ENCODE data around the gene ANKS1A. TPM values are rescaled to one million over a fixed set of nuclear protein-coding genes. Genes with fewer than 3 reads are reported as not detected.
"Not testable (repeated sequence)": the region's sequence is repeated elsewhere in the genome, so short reads cannot be mapped to it uniquely, and the experiment has no call there.

Gene ANKS1A
- total and polyA plus RNA-seq, 2 of the 4 experiments (the other 2 are of a cell fraction), result 7.2 to 7.5 TPM

DNA sequence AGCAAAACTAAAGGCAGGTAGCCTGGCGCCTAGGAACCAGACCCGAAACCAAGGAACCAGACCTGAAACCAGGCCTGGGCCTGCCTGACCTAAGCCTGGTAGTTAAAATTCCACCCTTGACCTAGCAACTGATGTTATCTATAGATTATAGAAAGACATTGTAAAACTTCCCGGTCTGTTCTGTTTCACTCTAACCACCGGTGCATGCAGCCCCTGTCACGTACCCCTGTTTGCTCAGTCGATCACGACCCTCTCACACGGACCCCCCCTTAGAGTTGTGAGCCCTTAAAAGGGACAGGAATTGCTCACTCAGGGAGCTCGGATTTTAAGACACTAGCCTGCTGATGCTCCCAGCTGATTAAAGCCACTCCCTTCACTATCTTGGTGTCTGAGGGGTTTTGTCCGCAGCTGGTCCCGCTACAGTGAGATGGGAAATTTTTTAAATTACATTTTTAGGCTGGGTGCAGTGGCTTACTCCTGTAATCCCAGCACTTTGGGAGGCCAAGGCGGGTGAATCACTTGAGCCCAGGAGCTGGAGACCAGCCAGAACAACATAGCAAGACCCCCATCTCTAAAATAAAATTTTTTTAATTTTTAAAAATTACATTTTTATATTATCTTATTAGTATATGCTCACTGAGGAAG, 115.0 kb downstream of the ANKS1A start:
- H2AK5ac ChIP-seq (ENCODE audit: low read depth, low read length); H3K79me1 ChIP-seq (ENCODE audit: low read depth in 1 of 2, low read length in 2 of 2); DNase-seq; H3K4me3 ChIP-seq (ENCODE audit: insufficient read depth, low read depth, low read length); H3K9me1 ChIP-seq (ENCODE audit: insufficient read depth, low read length); BruUV-seq (replicated peaks); intact Hi-C loops (cut with micrococcal nuclease); H4K91ac ChIP-seq (ENCODE audit: insufficient read depth, low read depth, low read length); H2AK9ac ChIP-seq (replicated peaks; ENCODE audit: low read depth, low read length, poor library complexity); in situ Hi-C loops (cut with MboI; ENCODE audit: low sequenced_read_pairs); H3K9ac ChIP-seq (ENCODE audit: low read depth, low read length); H3K27ac ChIP-seq (ENCODE audit: insufficient read depth, low read length); H2BK120ac ChIP-seq (ENCODE audit: low read depth, low read length); H3K4me1 ChIP-seq (ENCODE audit: control insufficient read depth, insufficient read depth, low read length); H4K5ac ChIP-seq (ENCODE audit: low read depth, low read length); H4K20me1 ChIP-seq (ENCODE audit: insufficient read depth, low read length); H3K56ac ChIP-seq (ENCODE audit: extremely low read depth, insufficient read depth, low read length); H2BK20ac ChIP-seq (ENCODE audit: low read depth, low read length); H2BK15ac ChIP-seq (ENCODE audit: low read depth, low read length); dilution Hi-C loops (cut with HindIII; ENCODE audit: low sequenced_read_pairs, unreplicated experiment); POLR2A ChIA-PET (ENCODE audit: unreplicated experiment); H3K27me3 ChIP-seq (ENCODE audit: control insufficient read depth, insufficient read depth, low read length); H4K8ac ChIP-seq (ENCODE audit: low read depth in 2 of 2, low read length in 2 of 2); H3K4ac ChIP-seq (ENCODE audit: low read depth, low read length); H2BK5ac ChIP-seq (ENCODE audit: low read depth, low read length, poor library complexity, severe bottlenecking); H3K36me3 ChIP-seq (ENCODE audit: control insufficient read depth, insufficient read depth, low read length); ATAC-seq (ENCODE audit: low read depth); H3K14ac ChIP-seq (replicated peaks; ENCODE audit: low read depth, low read length); H2AFZ ChIP-seq (replicated peaks; ENCODE audit: low read length, poor library complexity); H3K9me3 ChIP-seq (ENCODE audit: control insufficient read depth, insufficient read depth, low read length); H3K4me2 ChIP-seq (ENCODE audit: low read depth, low read length); H3K23ac ChIP-seq (ENCODE audit: low read depth, low read length); H3K18ac ChIP-seq (ENCODE audit: low read depth, low read length): not testable (repeated sequence)
- CTCF ChIA-PET, result interaction anchor here (1.2 kb wide), 1 partner anchor 11 kb away, joined by 3 read pairs; no protein-coding TSS in a partner anchor
- no CpG with 5 or more reads among the region's 12 CpGs for WGBS, 2 experiments (ENCODE audit: extremely low coverage in 2 of 2, insufficient read length in 1 of 2)

Measured in IMR-90 (cell line).